ENCODE data around the gene NABP1. TPM values are rescaled to one million over a fixed set of nuclear protein-coding genes. Genes with fewer than 3 reads are reported as not detected.

The NABP1 gene
- total RNA-seq, 1 experiment from 2014 or later, result 3.2 TPM

GRCh38 chr2:191697870-191698269 is 19.9 kb downstream of the NABP1 start:
- no peak overlapping the region for H2AFZ ChIP-seq (ENCODE audit: low read length)
- no peaks in the 10 kb centered on the region for H4K20me1 ChIP-seq (ENCODE audit: control insufficient read depth, insufficient read depth, insufficient read length)
- no peak overlapping the region for H2BK15ac ChIP-seq (ENCODE audit: low read depth, low read length)
- H3K79me2 ChIP-seq (ENCODE audit: insufficient read depth, low read length), result no peaks in the 10 kb centered on the region
- H4K91ac ChIP-seq (ENCODE audit: insufficient read length, low read depth, low read length), result no peak overlapping the region
- no peak overlapping the region for H2BK5ac ChIP-seq (ENCODE audit: insufficient read length, low read length)
- no peak overlapping the region for H2BK120ac ChIP-seq (ENCODE audit: low read depth, low read length, poor library complexity, severe bottlenecking)
- no peak overlapping the region for H3K4me2 ChIP-seq (ENCODE audit: insufficient read depth, insufficient read length, low read length)
- no peak overlapping the region for H3K4ac ChIP-seq (ENCODE audit: low read depth, low read length)
- H3K14ac ChIP-seq (ENCODE audit: insufficient read depth, low read length), result no peak overlapping the region
- no peak overlapping the region for H3T11ph ChIP-seq (ENCODE audit: low read length)
- H3K56ac ChIP-seq (ENCODE audit: insufficient read length, low read depth, low read length), result no peak overlapping the region
- H2AK5ac ChIP-seq (ENCODE audit: insufficient read length, low read length), result no peak overlapping the region
- H3K23ac ChIP-seq (ENCODE audit: insufficient read length, low read depth, low read length), result no peak overlapping the region
- H3K9me3 ChIP-seq (ENCODE audit: control insufficient read depth, low read depth, low read length), result no peaks in the 10 kb centered on the region
- H3K36me3 Mint-ChIP-seq (ENCODE audit: insufficient read depth in 1 of 3, low read depth in 3 of 3), result no peaks in the 10 kb centered on the region
- no peak overlapping the region for H3K27ac Mint-ChIP-seq
- H2BK20ac ChIP-seq (ENCODE audit: low read depth, low read length, poor library complexity, severe bottlenecking), result no peak overlapping the region
- H3K27me3 Mint-ChIP-seq (ENCODE audit: low read depth), result no peaks in the 10 kb centered on the region
- H4K8ac ChIP-seq (replicated peaks; ENCODE audit: insufficient read length, low read depth, low read length), result no peak overlapping the region
- no peaks in the 10 kb centered on the region; a peak in 1 of 5 replicates for H3K9me3 Mint-ChIP-seq
- WGBS (ENCODE audit: extremely low coverage, insufficient read length, low lambda C conversion rate), result no CpG with 5 or more reads among the region's 3 CpGs
- H3K27me3 ChIP-seq (ENCODE audit: insufficient read depth, low read length), result no peaks in the 10 kb centered on the region
- no peak for TF ChIP-seq CTCF (conservative IDR thresholded peaks at IDR 0.05)
- no peak overlapping the region for H3K27ac ChIP-seq (ENCODE audit: insufficient read length, low read depth, low read length)
- H3K79me1 ChIP-seq (ENCODE audit: insufficient read depth, low read depth, low read length, poor library complexity, severe bottlenecking), result no peaks in the 10 kb centered on the region
- no peaks in the 10 kb centered on the region for H3K4me1 ChIP-seq (ENCODE audit: insufficient read depth, low read length)
- no peak overlapping the region for H2BK12ac ChIP-seq (ENCODE audit: insufficient read length, low read depth, low read length)
- H3K23me2 ChIP-seq (ENCODE audit: insufficient read length, low read depth, low read length, poor library complexity, severe bottlenecking), result no peaks in the 10 kb centered on the region
- no peak overlapping the region for H3K9ac ChIP-seq (ENCODE audit: extremely low read depth, insufficient read length, low read length)
- no peak overlapping the region for H3K4me3 Mint-ChIP-seq
- no peak overlapping the region for H4K5ac ChIP-seq (ENCODE audit: insufficient read length, low read depth, low read length)
- no peak overlapping the region for H3K18ac ChIP-seq (ENCODE audit: insufficient read length, low read depth, low read length)
- DNase-seq, result no peak
- peaks cover 6 to 10% of the 10 kb centered on the region in 2 experiments for H3K4me1 Mint-ChIP-seq

All from H9 (cell line).